Hepatic stellate cell (primary cell): ENCODE results near the gene EIF3D.

Source experiments
- DNase-seq: peaks from one replicate; pipeline ENCODE4 v3.0.0; 2011; ENCODE audit warnings: low spot score

EIF3D gene

GRCh38 chr22:36467042-36467810 is 61.7 kb downstream of the EIF3D start:
- peak; percentile 91 for DNase-seq

GRCh38 chr22:36466258-36466657 is 62.7 kb downstream of the EIF3D start:
- DNase-seq = no peak

- peak; percentile 85 for DNase-seq
Observed at GRCh38 chr22:36465232-36466021, 63.5 kb downstream of the EIF3D start.

- DNase-seq = no peak
Observed at GRCh38 chr22:36464715-36465231, 64.2 kb downstream of the EIF3D start.

GRCh38 chr22:36463783-36464184 is 65.2 kb downstream of the EIF3D start:
- no peak for DNase-seq

GRCh38 chr22:36461665-36462649 is 67.0 kb downstream of the EIF3D start:
- peak; percentile 89 for DNase-seq
